HG03354 (cell line): ENCODE results near the gene PARVG.

Experiments used
- ATAC-seq: cut with Tn5 transposase; IDR thresholded peaks from one replicate; pipeline ENCODE4 v1.9.1; 2021; ENCODE audit warnings: mild to moderate bottlenecking; ENCODE audit not compliant: unreplicated experiment, poor library complexity, severe bottlenecking

PARVG gene

DNA sequence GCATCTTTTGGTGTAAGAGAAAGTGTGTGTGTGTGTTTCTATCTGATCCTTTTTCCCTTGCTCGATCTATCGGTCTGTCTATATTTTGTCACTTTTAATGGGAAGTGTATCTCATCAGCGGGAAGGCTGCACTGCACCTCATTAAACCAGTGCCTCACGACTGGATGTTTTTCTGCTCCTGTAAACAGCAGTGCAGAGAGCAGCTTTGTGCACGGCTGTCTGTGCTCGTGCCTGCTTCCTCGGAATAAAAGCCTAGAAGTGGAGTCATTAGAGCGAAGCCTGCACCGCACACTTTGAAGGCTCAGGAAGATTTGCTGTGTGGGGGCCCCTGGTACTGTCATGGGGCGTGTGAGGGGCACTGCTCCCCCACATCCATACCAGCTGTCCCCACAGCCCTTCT lies 27.0 kb upstream of the PARVG start:
- no peak for ATAC-seq

GRCh38 chr22:44154436-44154942 lies 26.2 kb upstream of the PARVG start:
- no peak for ATAC-seq

DNA sequence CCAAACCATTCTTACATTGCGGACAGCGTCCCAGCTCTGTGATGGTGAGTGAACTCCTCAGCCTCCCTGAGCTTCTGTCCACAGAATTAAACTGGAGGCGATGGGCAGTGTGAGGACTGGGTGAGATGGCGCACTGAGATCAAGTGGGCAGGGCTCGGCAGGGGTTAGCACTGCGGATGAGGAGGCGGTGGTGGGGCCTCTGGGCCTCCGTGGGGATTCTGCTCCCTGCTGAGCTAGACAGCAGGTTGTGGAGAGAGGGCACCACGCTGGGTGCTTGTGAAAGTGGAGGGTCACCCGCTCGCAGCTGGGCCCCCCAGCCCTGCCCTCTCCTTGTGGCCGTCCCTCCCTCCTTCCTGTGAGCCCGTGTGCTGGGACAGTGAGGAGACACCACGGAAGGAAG lies 25.6 kb upstream of the PARVG start:
- no peak for ATAC-seq

DNA sequence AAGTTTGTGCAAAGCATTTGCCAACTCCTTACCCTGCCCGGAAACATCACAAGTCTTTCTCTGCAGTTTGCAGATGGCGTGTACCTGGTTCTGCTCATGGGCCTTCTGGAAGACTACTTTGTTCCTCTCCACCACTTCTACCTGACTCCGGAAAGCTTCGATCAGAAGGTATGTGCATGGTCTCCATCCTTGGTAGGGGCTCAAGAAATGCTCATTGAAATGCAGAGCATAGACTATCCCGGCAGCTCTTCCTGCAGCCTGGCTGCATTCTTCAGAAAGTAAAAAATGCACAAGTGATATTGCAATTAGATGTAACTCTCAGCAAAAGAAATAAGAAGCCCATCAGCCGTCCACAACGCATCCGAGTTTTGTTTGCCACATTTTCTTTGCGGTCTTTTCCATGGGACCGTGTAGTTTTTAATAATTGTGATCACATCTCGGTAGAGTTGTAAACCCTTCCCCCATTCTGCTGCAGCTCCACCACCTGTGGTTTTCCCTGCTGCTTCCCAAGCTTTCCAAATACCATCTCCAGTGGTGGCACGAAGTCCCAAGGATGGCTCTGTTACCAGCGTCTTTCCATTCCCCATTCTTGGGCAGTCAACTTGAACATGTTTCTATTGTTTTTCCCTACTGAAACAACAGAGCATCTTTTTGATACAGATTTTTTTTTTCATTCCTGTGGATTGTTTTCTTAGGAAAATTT lies 22.7 kb upstream of the PARVG start:
- no peak for ATAC-seq

DNA sequence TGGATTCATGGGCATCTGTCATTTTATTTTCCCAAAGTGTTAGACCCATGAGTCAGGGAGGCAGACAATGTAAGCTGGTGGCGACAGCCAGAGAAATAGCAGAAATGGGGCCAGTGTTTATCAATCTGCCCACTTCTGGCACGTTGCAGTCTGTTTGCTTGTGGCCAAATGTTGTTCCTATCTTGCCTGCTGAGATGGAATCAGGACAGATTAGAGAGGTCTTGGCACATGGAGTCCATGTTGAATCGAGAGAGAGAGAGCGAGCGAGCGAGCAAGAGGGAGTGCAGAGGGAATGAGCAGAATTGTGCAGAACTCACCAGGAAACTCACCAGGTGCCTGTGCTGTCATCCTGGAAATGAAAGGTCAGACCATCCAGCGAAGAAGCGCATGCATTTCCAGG lies 21.9 kb upstream of the PARVG start:
- ATAC-seq, result no peak

GRCh38 chr22:44159221-44159620 lies 21.5 kb upstream of the PARVG start:
- no peak for ATAC-seq

- ATAC-seq, result no peak
These were observed 20.9 kb upstream of the PARVG start for GRCh38 chr22:44159811-44160210.

DNA sequence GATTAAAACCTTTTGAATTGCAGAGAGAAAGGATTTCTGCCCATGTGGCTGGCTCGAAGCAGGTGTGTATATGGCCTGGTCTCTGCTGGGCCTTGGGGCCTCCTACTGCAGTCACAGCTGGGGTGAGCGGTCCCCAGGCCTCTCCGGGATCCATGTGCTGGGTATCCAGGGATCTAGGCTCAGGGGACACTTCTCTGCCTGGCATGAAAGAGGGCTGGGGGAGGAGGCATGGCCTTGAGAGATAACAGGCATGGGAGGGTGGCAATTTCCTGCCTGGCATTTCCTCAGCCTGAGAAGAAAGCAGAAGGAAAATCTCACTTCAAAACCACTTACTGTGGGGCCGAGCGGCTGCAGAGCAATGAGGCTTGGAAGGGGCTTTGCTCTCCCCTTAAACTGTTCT lies 20.3 kb upstream of the PARVG start:
- ATAC-seq, result no peak

- ATAC-seq, result no peak
These were observed 19.1 kb upstream of the PARVG start for GRCh38 chr22:44161673-44162072.

- ATAC-seq, result no peak
These were observed 17.8 kb upstream of the PARVG start for GRCh38 chr22:44162960-44163359.

- ATAC-seq, result no peak
These were observed 17.2 kb upstream of the PARVG start for GRCh38 chr22:44163536-44163935.

DNA sequence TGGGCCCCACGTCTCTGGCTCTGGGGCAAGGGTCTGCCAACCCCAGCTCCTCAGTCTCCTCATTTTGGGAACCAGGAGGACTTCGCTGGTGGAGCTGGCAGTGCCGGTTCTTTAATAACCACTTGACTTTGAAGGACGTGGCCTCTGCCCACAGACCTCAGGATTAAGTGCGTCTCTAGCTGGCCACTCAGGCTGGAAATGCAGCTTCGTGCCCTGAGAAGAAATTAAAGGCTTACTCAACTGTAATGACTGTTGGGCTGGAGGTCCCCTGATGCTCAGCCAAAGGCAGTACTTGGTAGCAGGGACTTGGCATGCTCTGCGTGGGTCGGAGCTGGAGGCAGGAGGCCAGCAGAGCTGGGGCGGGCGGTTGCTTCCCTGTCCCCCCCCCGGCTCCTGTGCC lies 16.7 kb upstream of the PARVG start:
- no peak for ATAC-seq

GRCh38 chr22:44165286-44165874 lies 15.3 kb upstream of the PARVG start:
- ATAC-seq, result no peak

DNA sequence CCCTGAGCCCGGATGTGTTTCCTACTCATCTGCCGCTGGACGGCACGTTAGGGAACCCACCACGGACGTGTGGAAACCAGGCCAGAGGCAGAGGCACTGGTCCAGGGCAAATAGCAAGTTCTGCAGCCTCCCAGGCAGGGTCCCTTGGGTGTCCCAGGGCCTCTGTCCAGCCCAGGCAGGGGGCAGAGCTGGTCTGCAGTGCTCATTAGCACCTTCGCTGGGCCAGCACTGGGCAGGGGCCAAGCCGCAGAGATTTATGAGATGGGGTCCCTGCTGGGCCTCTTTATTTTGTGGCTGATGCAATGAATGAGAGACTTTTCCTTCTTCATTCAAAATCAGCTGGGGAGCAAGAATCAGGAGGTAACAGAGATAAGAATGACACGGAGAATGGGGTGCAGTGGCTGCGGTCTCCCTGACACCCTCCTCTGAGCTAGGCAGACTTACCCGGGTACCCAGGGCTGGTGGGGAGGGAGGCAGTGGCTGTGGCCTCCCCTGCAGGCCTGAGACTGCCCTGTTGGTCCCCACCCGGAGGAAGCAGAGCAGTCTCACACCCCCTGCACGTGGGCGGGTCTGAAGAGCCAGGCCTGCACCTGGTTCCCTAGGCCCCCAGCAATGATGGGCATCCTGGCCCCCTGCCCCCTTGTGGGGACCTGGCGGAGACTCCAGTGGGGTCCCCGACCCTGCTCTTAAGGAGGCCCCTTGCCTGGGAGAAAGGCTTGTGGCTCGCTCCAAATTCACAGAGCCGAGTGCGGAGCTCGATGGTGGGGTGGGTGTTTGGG lies 14.0 kb upstream of the PARVG start:
- no peak for ATAC-seq

DNA sequence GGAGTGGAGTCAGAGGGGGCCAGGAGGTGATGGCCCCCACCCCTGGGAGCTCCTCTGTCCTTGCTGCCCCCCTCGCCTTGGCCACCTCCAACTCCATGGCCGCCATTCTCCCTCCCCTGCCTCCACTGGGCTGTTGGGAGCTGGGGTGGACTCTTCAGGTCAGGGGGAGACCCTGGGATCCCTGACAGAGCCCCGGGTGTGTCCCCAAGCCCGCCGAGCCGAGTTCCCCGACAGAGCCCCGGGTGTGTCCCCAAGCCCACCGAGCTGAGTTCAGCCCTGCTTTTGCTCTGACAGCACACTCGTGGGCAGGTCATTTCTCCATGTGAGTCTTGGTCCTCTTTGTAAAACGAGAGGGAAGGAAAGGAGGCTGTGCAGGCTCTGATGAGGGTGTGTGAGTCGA lies 13.2 kb upstream of the PARVG start:
- ATAC-seq, result no peak

DNA sequence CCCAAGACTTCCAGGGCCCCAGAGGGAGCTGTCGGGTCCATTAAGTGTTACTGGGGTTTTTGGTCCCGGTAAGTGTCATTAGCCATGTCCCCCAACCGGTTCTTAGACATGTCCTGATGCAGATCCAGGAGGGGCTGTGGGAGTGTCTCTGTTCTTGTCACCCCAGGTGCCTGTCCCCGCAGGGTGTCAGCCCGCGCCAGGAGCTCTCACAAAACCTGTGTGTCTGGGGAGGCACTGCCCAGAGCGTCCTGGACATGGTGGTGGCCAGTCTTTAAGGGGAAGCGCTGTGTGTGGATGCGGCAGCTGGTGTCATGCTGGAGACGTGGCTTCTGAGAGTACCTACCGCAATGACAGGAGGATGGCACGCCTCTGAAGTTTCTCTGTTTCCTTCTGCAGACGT lies 12.5 kb upstream of the PARVG start:
- no peak for ATAC-seq

GRCh38 chr22:44170470-44170869 lies 10.3 kb upstream of the PARVG start:
- ATAC-seq, result no peak

DNA sequence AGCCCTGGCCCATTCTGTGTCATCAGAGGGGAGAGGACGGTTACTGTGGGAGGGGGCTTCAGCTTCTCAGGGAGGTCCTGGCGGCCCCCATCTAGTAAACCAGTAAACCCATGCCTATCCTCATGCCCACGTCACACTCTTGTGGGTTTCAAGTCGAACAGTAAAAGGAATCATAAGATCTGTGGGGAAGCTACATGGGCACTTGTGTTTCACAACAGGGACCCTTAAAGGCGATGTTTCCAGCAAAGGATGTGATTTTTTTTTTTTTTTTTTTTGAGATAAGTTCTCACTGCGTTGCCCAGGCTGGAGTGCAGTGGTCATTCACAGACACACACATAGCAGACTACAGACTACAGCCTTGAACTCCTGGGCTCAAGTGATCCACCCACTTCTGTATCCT lies 9.2 kb upstream of the PARVG start:
- no peak for ATAC-seq

DNA sequence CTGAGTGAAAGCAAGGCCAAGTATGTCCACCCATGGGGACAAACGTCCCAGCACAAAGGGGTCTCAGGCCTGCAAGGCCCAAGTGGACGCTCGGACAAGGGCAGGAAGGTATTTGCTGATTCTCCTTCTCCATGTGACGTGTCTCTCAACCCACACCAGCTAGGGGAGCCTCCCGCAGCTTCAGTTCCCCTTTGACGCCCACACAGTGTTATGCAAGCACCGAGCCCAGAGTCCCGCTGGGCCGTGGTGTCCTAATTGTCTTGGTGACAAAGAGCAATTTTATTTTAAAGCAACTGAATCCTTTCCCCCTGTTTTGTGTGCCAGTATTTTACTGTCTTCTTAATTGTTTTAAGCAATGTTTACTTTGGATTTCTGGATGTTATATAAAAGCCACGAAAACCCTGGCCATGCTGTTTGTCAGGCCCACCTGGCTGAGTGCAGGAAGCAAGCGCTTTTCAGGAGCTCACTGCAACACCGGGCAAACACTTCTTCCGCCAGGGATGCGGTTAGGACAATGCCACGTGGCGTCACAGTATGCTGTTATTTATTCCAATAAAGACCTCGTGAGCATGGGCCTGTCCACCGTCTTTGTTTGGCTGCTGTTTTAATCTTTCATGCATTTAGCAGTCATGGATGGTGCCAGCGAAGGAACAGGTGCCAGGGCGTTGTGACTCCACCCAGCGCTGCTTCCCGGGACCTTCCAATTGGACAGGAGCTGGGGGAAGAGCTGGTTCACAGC lies 8.2 kb upstream of the PARVG start:
- ATAC-seq, result no peak

GRCh38 chr22:44173154-44173553 lies 7.6 kb upstream of the PARVG start:
- ATAC-seq, result no peak
